Neural cell (in vitro differentiated cells): ENCODE measurements around the gene INPP4B. TPM values are rescaled to one million over a fixed set of nuclear protein-coding genes. Genes with fewer than 3 reads are reported as not detected.

Experiments
- H2AFZ ChIP-seq: fragments of 200-600, 300-800 bp; sonication (generic), shearing (Covaris generic); 2 replicates; pipeline ENCODE4 v1.6.0; 2014; ENCODE audit warnings: low read depth, mild to moderate bottlenecking, antibody characterized with exemption, low read length, moderate library complexity
- H3F3A ChIP-seq: fragments of 200-600 bp; shearing (Covaris generic); 2 replicates; pipeline ENCODE4 v1.6.1; 2016; ENCODE audit warnings: mild to moderate bottlenecking, moderate library complexity, mixed read lengths, antibody characterized with exemption, low read length; ENCODE audit not compliant: insufficient read depth, poor library complexity, severe bottlenecking
- H3K27ac ChIP-seq: fragments of 200-600, 300-800 bp; sonication (generic), shearing (Covaris generic); 2 replicates; pipeline ENCODE4 v1.5.1; 2014; ENCODE audit warnings: mild to moderate bottlenecking, low read length, moderate library complexity
- H3K27me3 ChIP-seq: fragments of 300-800, 200-600 bp; sonication (generic), shearing (Covaris generic); 2 replicates; pipeline ENCODE4 v1.6.0; 2014; ENCODE audit warnings: mild to moderate bottlenecking, low read depth, low read length, moderate library complexity; ENCODE audit not compliant: insufficient read depth
- H3K36me3 ChIP-seq: fragments of 300-800, 200-600 bp; sonication (generic), shearing (Covaris generic); 2 replicates; pipeline ENCODE4 v1.5.1; 2014; ENCODE audit warnings: mild to moderate bottlenecking, antibody characterized with exemption, low read length, moderate library complexity; ENCODE audit not compliant: insufficient read depth
- H3K4me2 ChIP-seq: fragments of 300-800, 200-600 bp; sonication (generic), shearing (Covaris generic); 2 replicates; pipeline ENCODE4 v1.6.0; 2014; ENCODE audit warnings: mild to moderate bottlenecking, low read length
- H3K4me3 ChIP-seq: fragments of 300-800, 200-600 bp; sonication (generic), shearing (Covaris generic); 2 replicates; pipeline ENCODE4 v1.5.1; 2014; ENCODE audit warnings: mild to moderate bottlenecking, low read length, moderate library complexity
- H3K79me2 ChIP-seq: fragments of 200-600 bp; shearing (Covaris generic); replicated peaks from 2 replicates; pipeline ENCODE4 v1.6.0; 2014; ENCODE audit warnings: mild to moderate bottlenecking, low read length, moderate library complexity; ENCODE audit not compliant: insufficient read depth
- H3K9ac ChIP-seq: fragments of 300-800, 200-600 bp; sonication (generic), shearing (Covaris generic); 2 replicates; pipeline ENCODE4 v1.6.1; 2016; ENCODE audit warnings: mild to moderate bottlenecking, low read length, mixed read lengths
- H3K9me2 ChIP-seq: fragments of 200-600 bp; shearing (Covaris generic); 2 replicates; pipeline ENCODE4 v1.6.1; 2016; ENCODE audit warnings: mild to moderate bottlenecking, low read length, mixed read lengths; ENCODE audit not compliant: insufficient read depth
- H3K9me3 ChIP-seq: fragments of 200-600, 300-800 bp; sonication (generic), shearing (Covaris generic); 2 replicates; pipeline ENCODE4 v1.6.1; 2016; ENCODE audit warnings: mild to moderate bottlenecking, mixed run types, low read length, moderate library complexity, mixed read lengths
- H4K20me1 ChIP-seq: fragments of 200-600 bp; shearing (Covaris generic); 2 replicates; pipeline ENCODE4 v1.6.1; 2016; ENCODE audit warnings: mild to moderate bottlenecking, mixed run types; ENCODE audit not compliant: insufficient read depth
- CTCF ChIP-seq: fragments of 450-650 bp; IDR thresholded peaks from 2 replicates; pipeline ENCODE4 v1.5.1; 2014; ENCODE audit warnings: antibody characterized with exemption, mild to moderate bottlenecking, moderate library complexity; ENCODE audit not compliant: poor library complexity, severe bottlenecking
- EP300 ChIP-seq: fragments of 450-650 bp; conservative IDR thresholded peaks from 2 replicates; pipeline ENCODE4 v1.6.1; 2014; ENCODE audit warnings: antibody characterized with exemption, mild to moderate bottlenecking, moderate library complexity; ENCODE audit not compliant: poor library complexity, severe bottlenecking
- EZH2 ChIP-seq: fragments of 200-600, 300-800 bp; shearing (Covaris generic), sonication (generic); IDR thresholded peaks from 2 replicates; pipeline ENCODE4 v1.6.1; 2014; ENCODE audit warnings: antibody characterized with exemption, low read length, borderline replicate concordance, mild to moderate bottlenecking; ENCODE audit not compliant: insufficient read depth, poor library complexity, severe bottlenecking
- MXI1 ChIP-seq: fragments of 450-650 bp; conservative IDR thresholded peaks from 2 replicates; pipeline ENCODE4 v1.6.1; 2014; ENCODE audit warnings: antibody characterized with exemption, mild to moderate bottlenecking; ENCODE audit not compliant: poor library complexity, severe bottlenecking
- POLR2AphosphoS5 ChIP-seq: IDR thresholded peaks from 2 replicates; pipeline ENCODE4 v1.6.1; 2012
- SMC3 ChIP-seq: fragments of 450-650 bp; conservative IDR thresholded peaks from 2 replicates; pipeline ENCODE4 v1.6.1; 2014; ENCODE audit warnings: antibody characterized with exemption, mild to moderate bottlenecking, moderate library complexity; ENCODE audit not compliant: poor library complexity
- TAF1 ChIP-seq: IDR thresholded peaks from 2 replicates; pipeline ENCODE4 v1.6.1; 2012; ENCODE audit warnings: low read depth
- polyA plus RNA-seq: library from polyadenylated mRNA; depleted of rRNA; stranded (reverse); fragments of >200 nt; gene quantifications from 2 replicates; pipeline ENCODE4 v1.2.3, GENCODE V29; 2014
- TF ChIP-seq, protein P1 (sequence below): IDR thresholded peaks from 2 replicates; pipeline ENCODE4 v1.6.1; 2012; ENCODE audit warnings: borderline replicate concordance

Gene INPP4B
- polyA plus RNA-seq, 1 donor from 2014 or later = 0.30 TPM

- H3K9ac ChIP-seq = no peak overlapping the region
- no peaks in the 10 kb centered on the region for H3F3A ChIP-seq
- no peak for TF ChIP-seq EP300
Observed at GRCh38 chr4:142544594-142544993, 301.5 kb downstream of the INPP4B start.

DNA sequence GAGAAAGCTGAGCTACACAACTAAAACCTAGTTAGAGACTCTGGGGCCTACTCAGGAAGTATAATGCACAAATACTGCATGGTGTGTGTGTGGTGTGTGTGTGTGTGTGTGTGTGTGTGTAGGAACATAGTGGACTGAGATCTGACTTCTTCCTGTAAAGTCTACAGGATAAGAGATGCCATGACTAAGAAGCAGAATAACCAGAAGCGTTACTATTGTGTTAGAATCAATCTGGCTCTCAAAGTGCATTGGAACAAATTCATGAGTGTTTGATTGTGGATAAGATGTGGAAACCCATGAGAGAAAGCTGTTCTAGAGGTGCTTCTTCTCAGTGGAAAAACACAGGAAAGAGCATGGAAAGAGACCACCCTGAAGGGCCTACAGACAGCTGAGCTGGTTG, 302.1 kb downstream of the INPP4B start:
- Histone ChIP-seq H3K4me2 (no peak overlapping the region), H3K9me3 (no peaks in the 10 kb centered on the region), H2AFZ (no peak overlapping the region), H3K27ac (no peak overlapping the region), H3K9me2 (no peaks in the 10 kb centered on the region), H4K20me1 (no peaks in the 10 kb centered on the region), H3K9ac (no peak overlapping the region), H3K27me3 (no peaks in the 10 kb centered on the region), H3K36me3 (no peaks in the 10 kb centered on the region), H3F3A (no peaks in the 10 kb centered on the region), H3K4me3 (no peak overlapping the region), H3K79me2 (no peaks in the 10 kb centered on the region)
- no peak for TF ChIP-seq EP300
- no peak for TF ChIP-seq POLR2AphosphoS5

More at GRCh38 chr4:142544594-142544993, 301.5 kb downstream of the INPP4B start:
- Histone ChIP-seq H2AFZ (no peak overlapping the region), H3K9me3 (no peaks in the 10 kb centered on the region), H4K20me1 (no peaks in the 10 kb centered on the region), H3K36me3 (no peaks in the 10 kb centered on the region), H3K79me2 (no peaks in the 10 kb centered on the region), H3K9me2 (no peaks in the 10 kb centered on the region), H3K27ac (no peak overlapping the region), H3K4me2 (no peak overlapping the region), H3K27me3 (no peaks in the 10 kb centered on the region), H3K4me3 (no peak overlapping the region)

GRCh38 chr4:142540483-142540804, 305.7 kb downstream of the INPP4B start:
- H3K27ac ChIP-seq = no peak overlapping the region
- no peaks in the 10 kb centered on the region for H3K27me3 ChIP-seq

GRCh38 chr4:142539796-142540482, 306.2 kb downstream of the INPP4B start:
- H4K20me1 ChIP-seq = no peaks in the 10 kb centered on the region
- H3K9me3 ChIP-seq = no peaks in the 10 kb centered on the region
- no peak overlapping the region for H3K9ac ChIP-seq
- H2AFZ ChIP-seq = no peak overlapping the region
- no peaks in the 10 kb centered on the region for H3F3A ChIP-seq
- TF ChIP-seq CTCF (no peak), EZH2 (no peak)
- TF ChIP-seq, protein P1, sequence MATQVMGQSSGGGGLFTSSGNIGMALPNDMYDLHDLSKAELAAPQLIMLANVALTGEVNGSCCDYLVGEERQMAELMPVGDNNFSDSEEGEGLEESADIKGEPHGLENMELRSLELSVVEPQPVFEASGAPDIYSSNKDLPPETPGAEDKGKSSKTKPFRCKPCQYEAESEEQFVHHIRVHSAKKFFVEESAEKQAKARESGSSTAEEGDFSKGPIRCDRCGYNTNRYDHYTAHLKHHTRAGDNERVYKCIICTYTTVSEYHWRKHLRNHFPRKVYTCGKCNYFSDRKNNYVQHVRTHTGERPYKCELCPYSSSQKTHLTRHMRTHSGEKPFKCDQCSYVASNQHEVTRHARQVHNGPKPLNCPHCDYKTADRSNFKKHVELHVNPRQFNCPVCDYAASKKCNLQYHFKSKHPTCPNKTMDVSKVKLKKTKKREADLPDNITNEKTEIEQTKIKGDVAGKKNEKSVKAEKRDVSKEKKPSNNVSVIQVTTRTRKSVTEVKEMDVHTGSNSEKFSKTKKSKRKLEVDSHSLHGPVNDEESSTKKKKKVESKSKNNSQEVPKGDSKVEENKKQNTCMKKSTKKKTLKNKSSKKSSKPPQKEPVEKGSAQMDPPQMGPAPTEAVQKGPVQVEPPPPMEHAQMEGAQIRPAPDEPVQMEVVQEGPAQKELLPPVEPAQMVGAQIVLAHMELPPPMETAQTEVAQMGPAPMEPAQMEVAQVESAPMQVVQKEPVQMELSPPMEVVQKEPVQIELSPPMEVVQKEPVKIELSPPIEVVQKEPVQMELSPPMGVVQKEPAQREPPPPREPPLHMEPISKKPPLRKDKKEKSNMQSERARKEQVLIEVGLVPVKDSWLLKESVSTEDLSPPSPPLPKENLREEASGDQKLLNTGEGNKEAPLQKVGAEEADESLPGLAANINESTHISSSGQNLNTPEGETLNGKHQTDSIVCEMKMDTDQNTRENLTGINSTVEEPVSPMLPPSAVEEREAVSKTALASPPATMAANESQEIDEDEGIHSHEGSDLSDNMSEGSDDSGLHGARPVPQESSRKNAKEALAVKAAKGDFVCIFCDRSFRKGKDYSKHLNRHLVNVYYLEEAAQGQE = no peak
- no peaks in the 10 kb centered on the region for H3K9me2 ChIP-seq
- H3K27me3 ChIP-seq = no peaks in the 10 kb centered on the region
- H3K79me2 ChIP-seq = no peaks in the 10 kb centered on the region
- no peak overlapping the region for H3K4me2 ChIP-seq
- H3K4me3 ChIP-seq = no peak overlapping the region
- no peak overlapping the region for H3K27ac ChIP-seq
- no peaks in the 10 kb centered on the region for H3K36me3 ChIP-seq

More at GRCh38 chr4:142540483-142540804, 305.7 kb downstream of the INPP4B start:
- no peaks in the 10 kb centered on the region for H3K79me2 ChIP-seq
- no peaks in the 10 kb centered on the region for H3K36me3 ChIP-seq
- no peak overlapping the region for H2AFZ ChIP-seq
- no peaks in the 10 kb centered on the region for H3F3A ChIP-seq
- TF ChIP-seq SMC3 (no peak), TAF1 (no peak), MXI1 (no peak)
- no peak overlapping the region for H3K4me2 ChIP-seq
- H3K9me2 ChIP-seq = no peaks in the 10 kb centered on the region
- H3K9me3 ChIP-seq = no peaks in the 10 kb centered on the region
- no peak overlapping the region for H3K9ac ChIP-seq
- H4K20me1 ChIP-seq = no peaks in the 10 kb centered on the region
- no peak overlapping the region for H3K4me3 ChIP-seq
